DND-41 (cell line): ENCODE measurements around the gene CDK3.

Source experiments
- ATAC-seq: fragments of 200-7000 bp; cut with Tn5 transposase; 3 replicates; pipeline ENCODE4 v1.9.1; 2021; ENCODE audit warnings: low read depth; ENCODE audit not compliant: insufficient read depth
- DNase-seq: peaks from one replicate; pipeline ENCODE4 v3.0.0-alpha.2; 2020
- H2AFZ ChIP-seq: 2 replicates; pipeline ENCODE4 v1.6.0; 2012; ENCODE audit warnings: low read depth, low read length
- H3K27ac ChIP-seq: 2 replicates; pipeline ENCODE4 v1.5.1; 2012; ENCODE audit warnings: low read length, inconsistent platforms
- H3K27me3 ChIP-seq: fragments of 200-600 bp; sonication (generic); 2 replicates; pipeline ENCODE4 v1.6.0; 2012; ENCODE audit warnings: low read length, mild to moderate bottlenecking, inconsistent platforms; ENCODE audit not compliant: insufficient read depth, poor library complexity
- H3K36me3 ChIP-seq: 2 replicates; pipeline ENCODE4 v1.5.1; 2012; ENCODE audit warnings: low read length, inconsistent platforms; ENCODE audit not compliant: insufficient read depth
- H3K4me1 ChIP-seq: 2 replicates; pipeline ENCODE4 v1.5.1; 2012; ENCODE audit warnings: mild to moderate bottlenecking, low read length; ENCODE audit not compliant: insufficient read depth
- H3K4me2 ChIP-seq: 2 replicates; pipeline ENCODE4 v1.6.0; 2012; ENCODE audit warnings: mild to moderate bottlenecking, moderate library complexity, low read length, inconsistent platforms; ENCODE audit not compliant: insufficient read depth
- H3K4me3 ChIP-seq, 2 experiments: fragments of 200-600 bp in 1 of 2; shearing (Covaris generic) in 1 of 2; 2 replicates each; pipeline ENCODE4 v1.5.1; 2012 to 2016; ENCODE audit warnings: inconsistent platforms in 2 of 2, low read length in 2 of 2, mild to moderate bottlenecking in 2 of 2, low read depth in 1 of 2, moderate library complexity in 1 of 2
- H3K79me2 ChIP-seq: 2 replicates; pipeline ENCODE4 v1.6.0; 2012; ENCODE audit warnings: low read length, inconsistent platforms; ENCODE audit not compliant: insufficient read depth
- H3K9ac ChIP-seq: 2 replicates; pipeline ENCODE4 v1.6.0; 2012; ENCODE audit warnings: low read depth, mild to moderate bottlenecking, inconsistent platforms, low read length, moderate library complexity
- H3K9me3 ChIP-seq: 2 replicates; pipeline ENCODE4 v1.5.1; 2012; ENCODE audit warnings: low read length, moderate library complexity, mild to moderate bottlenecking, inconsistent platforms; ENCODE audit not compliant: insufficient read depth, severe bottlenecking
- H4K20me1 ChIP-seq: 2 replicates; pipeline ENCODE4 v1.6.0; 2012; ENCODE audit warnings: low read length; ENCODE audit not compliant: insufficient read depth
- EZH2 ChIP-seq: IDR thresholded peaks from 3 replicates; pipeline ENCODE4 v1.6.1; 2012; ENCODE audit warnings: borderline replicate concordance, low read depth, mild to moderate bottlenecking, moderate library complexity, low read length, inconsistent platforms; ENCODE audit not compliant: severe bottlenecking
- TF ChIP-seq, protein P1 (sequence below): IDR thresholded peaks from 2 replicates; pipeline ENCODE4 v1.5.1; 2012; ENCODE audit warnings: borderline replicate concordance, low read length, moderate library complexity, mild to moderate bottlenecking; ENCODE audit not compliant: poor library complexity, severe bottlenecking; ENCODE audit errors: extremely low read depth

The CDK3 gene

GRCh38 chr17:76000016-76000754, 470 bp upstream of the CDK3 start:
- no peak overlapping the region for H3K4me3 ChIP-seq
- H3K36me3 ChIP-seq = peaks cover 4% of the 10 kb centered on the region; the same call in 1 of the 2 replicates
- H3K9me3 ChIP-seq = no peaks in the 10 kb centered on the region
- no peaks in the 10 kb centered on the region for H3K27me3 ChIP-seq
- H3K4me1 ChIP-seq = no peaks in the 10 kb centered on the region
- DNase-seq (peak; percentile 76), ATAC-seq (peak; percentile 90)
- H3K27ac ChIP-seq = peak overlapping the region; percentile 48; the same call in 1 of the 2 replicates
- no peaks in the 10 kb centered on the region for H4K20me1 ChIP-seq
- H3K9ac ChIP-seq = no peak overlapping the region; the same call in none of the 2 replicates
- no peak overlapping the region for H3K4me2 ChIP-seq
- no peaks in the 10 kb centered on the region for H3K79me2 ChIP-seq
- TF ChIP-seq, protein P1, sequence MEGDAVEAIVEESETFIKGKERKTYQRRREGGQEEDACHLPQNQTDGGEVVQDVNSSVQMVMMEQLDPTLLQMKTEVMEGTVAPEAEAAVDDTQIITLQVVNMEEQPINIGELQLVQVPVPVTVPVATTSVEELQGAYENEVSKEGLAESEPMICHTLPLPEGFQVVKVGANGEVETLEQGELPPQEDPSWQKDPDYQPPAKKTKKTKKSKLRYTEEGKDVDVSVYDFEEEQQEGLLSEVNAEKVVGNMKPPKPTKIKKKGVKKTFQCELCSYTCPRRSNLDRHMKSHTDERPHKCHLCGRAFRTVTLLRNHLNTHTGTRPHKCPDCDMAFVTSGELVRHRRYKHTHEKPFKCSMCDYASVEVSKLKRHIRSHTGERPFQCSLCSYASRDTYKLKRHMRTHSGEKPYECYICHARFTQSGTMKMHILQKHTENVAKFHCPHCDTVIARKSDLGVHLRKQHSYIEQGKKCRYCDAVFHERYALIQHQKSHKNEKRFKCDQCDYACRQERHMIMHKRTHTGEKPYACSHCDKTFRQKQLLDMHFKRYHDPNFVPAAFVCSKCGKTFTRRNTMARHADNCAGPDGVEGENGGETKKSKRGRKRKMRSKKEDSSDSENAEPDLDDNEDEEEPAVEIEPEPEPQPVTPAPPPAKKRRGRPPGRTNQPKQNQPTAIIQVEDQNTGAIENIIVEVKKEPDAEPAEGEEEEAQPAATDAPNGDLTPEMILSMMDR = peak; percentile 86
- TF ChIP-seq EZH2 = no peak
- H2AFZ ChIP-seq = no peak overlapping the region

GRCh38 chr17:76002100-76002499, 1.4 kb downstream of the CDK3 start:
- no peak overlapping the region; the same call in 1 of the 2 replicates for H3K27ac ChIP-seq

DNA sequence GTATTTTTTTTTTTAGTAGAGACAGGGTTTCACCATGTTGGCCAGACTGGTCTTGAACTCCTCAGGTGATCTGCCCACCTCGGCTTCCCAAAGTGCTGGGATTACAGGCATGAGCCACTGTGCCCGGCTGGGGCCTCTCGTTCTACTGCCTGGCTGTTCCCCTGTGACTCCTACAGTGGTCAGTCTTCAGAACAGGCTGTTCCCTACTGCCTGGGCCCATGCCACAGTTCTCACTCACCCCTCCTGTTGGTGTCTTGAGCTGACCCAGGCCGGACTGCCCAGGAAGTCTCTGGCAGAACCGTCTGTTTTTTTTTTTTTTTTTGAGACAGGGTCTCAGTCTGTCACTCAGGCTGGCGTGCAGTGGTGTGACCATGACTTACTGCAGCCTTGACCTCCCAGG, 3.3 kb downstream of the CDK3 start:
- TF ChIP-seq, protein P1 = no peak
- TF ChIP-seq EZH2 = no peak
- H3K27ac ChIP-seq = no peak overlapping the region

More at GRCh38 chr17:76002100-76002499, 1.4 kb downstream of the CDK3 start:
- H4K20me1 ChIP-seq = no peaks in the 10 kb centered on the region
- DNase-seq = no peak
- no peak overlapping the region for H3K4me3 ChIP-seq
- 0 out of 2 replicates have a peak, but pooled peaks cover 4% of the 10 kb centered on the region for H3K36me3 ChIP-seq
- H2AFZ ChIP-seq = no peak overlapping the region
- H3K4me2 ChIP-seq = no peak overlapping the region
- H3K79me2 ChIP-seq = no peaks in the 10 kb centered on the region
- H3K9me3 ChIP-seq = no peaks in the 10 kb centered on the region
- ATAC-seq = no peak
- no peak for TF ChIP-seq EZH2
- TF ChIP-seq, protein P1 = no peak
- H3K9ac ChIP-seq = no peak overlapping the region
- no peaks in the 10 kb centered on the region for H3K4me1 ChIP-seq
- H3K27me3 ChIP-seq = no peaks in the 10 kb centered on the region

More for the DNA sequence above, 3.3 kb downstream of the CDK3 start:
- no peak for ATAC-seq
- 0 out of 2 replicates have a peak, but pooled peaks cover 4% of the 10 kb centered on the region for H3K36me3 ChIP-seq
- no peak overlapping the region for H2AFZ ChIP-seq
- no peaks in the 10 kb centered on the region for H3K79me2 ChIP-seq
- no peak overlapping the region for H3K4me3 ChIP-seq
- H3K4me2 ChIP-seq = no peak overlapping the region
- H3K4me1 ChIP-seq = no peaks in the 10 kb centered on the region
- H3K9ac ChIP-seq = no peak overlapping the region
- no peaks in the 10 kb centered on the region for H3K9me3 ChIP-seq
- no peaks in the 10 kb centered on the region for H3K27me3 ChIP-seq
- H4K20me1 ChIP-seq = no peaks in the 10 kb centered on the region
- DNase-seq = no peak
